ENCODE results near the gene C1orf53.

Gene C1orf53

DNA sequence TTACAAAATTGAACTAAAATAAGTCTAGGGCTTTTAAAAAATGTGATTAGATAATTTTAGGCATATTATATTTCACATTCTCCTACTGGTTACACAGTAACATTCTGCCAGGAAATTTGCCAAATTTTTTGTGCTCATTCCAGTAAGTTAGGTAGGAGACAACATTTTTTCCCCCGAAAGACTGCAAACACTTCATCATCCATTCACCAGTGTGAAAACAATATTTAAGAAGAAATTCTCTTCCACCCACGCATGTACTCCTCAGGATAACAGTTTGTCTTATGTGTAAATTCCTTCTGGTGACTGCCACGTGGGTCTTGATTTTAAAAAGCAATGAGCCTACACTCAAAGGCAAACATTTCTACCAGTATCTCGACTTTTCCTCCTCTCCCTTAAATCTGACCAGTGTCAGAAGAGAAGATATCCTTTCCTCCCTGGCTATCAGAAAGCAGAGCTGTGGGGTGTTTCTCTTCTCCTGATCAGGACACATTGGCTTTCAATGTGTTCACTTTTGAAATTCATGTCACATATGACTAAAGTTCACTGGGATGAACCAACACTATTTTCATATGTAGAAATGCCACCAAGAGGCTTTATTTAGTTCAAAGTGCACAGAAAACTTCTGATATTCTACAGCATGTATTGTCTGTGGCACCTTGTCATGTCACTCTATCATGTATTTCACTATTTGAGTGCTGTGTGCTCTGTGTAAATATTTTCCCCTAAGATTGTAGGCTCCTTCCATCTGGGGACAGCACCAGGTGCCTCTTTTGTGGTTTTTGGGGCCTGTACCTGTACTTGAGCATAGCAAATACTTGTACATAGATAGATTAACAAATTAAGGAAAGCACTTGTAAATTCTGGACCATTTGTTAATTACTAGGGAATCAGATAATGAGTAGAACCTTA lies 53.3 kb downstream of the C1orf53 start:
- no peak overlapping the region for H3K9ac ChIP-seq
- TF ChIP-seq Cebpa-rat (IDR thresholded peaks at IDR 0.05): no peak
- no peaks in the 10 kb centered on the region for H3K36me3 ChIP-seq
- H3K4me3 ChIP-seq: no peak overlapping the region
- no peak overlapping the region for H3K27ac ChIP-seq
- H3K27me3 ChIP-seq: no peaks in the 10 kb centered on the region
- no peak overlapping the region for H3K4me2 ChIP-seq
- no peaks in the 10 kb centered on the region for H3K4me1 ChIP-seq
- no peaks in the 10 kb centered on the region for H4K20me1 ChIP-seq
- no peaks in the 10 kb centered on the region for H3K9me3 ChIP-seq

Measured in BLaER1 (cell line).